ENCODE data around the gene ZNF593.

Gene ZNF593

DNA sequence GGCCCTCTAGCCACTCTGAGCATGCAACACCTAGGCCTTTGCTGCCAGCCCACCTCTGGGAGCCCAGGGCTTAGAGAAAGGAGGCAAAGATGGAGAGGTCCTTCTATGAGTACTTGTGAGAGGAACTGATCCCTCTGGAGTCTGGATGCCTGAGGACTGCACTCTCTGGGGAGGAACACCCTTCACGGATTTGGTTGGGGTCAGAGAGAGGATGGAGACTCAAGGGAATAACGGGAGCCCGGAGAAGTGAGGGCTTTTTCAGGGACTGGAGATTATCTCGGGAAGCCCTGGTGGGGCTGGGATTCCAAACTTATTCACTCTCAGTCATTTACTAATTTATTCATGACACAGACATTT, 532 bp upstream of the ZNF593 start:
- no peak for DNase-seq (ENCODE audit: low spot score)

DNA sequence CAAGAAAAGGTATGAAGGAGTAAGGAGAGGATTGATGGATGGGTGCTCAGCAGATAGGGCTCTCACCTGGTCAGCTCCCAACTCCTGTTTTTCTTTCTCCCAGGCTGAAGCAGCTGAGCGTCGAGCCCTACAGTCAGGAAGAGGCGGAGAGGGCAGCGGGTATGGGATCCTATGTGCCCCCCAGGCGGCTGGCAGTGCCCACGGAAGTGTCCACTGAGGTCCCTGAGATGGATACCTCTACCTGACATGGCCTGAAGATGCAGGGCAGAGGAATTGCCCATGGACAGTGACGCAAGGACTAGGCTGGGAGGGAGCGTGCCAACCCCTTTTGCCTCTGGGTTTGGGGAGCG, 739 bp downstream of the ZNF593 start:
- DNase-seq (ENCODE audit: low spot score) = no peak

DNA sequence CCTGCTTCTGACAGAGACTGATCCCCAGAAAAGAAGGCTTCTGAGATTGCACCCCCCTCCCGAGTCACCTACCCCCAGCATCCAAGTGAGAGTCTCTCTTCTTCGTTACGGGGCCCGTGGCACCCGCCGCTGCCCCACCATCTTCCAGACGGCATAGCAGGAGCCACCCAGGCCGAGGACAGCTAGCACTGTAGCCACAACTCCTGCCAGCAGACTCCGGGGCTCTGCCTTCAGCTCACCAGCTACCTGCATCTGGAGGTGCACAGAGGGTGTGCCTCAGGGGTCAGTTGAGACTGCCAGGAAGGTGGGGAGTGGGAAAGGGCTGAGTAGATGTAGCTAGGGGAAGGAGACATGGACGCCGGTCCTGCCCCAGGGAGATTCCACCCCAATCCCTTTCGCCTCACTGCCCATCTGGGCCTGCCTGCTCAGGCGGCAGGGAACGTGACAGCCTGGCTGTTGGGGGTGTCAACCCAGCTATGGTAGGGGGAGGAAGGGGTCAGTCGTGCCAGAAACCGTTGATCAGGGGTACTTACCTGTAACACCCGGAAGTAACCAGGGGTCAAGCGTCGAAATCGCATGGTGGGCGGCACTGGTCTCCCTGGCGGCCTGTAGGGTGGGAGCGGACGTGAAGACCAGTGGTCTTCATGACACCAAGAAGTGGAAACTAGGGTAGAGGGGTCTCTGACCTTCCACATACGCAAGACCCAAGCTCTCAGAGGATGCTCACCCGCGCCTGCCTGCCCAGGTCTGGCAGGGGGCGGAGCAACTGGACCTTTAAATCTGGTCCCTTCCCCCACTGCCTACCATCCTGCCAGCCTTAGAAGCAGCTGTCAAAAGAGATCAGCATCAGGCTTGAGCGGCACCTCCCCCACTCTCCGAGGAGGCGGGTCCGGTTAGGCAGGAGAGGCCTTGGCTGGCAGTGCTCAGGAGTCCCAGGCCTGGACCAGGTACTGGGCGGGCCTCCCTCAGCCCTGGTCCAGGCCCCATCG, 1.7 kb downstream of the ZNF593 start, which contains the start of gene ZNF593OS:
ZNF593OS (minus strand) TSS at position 749 of the 989 bp plus-strand sequence; CDS start at position 578, 171 bp downstream.
- no peak for DNase-seq (ENCODE audit: low spot score)

DNA sequence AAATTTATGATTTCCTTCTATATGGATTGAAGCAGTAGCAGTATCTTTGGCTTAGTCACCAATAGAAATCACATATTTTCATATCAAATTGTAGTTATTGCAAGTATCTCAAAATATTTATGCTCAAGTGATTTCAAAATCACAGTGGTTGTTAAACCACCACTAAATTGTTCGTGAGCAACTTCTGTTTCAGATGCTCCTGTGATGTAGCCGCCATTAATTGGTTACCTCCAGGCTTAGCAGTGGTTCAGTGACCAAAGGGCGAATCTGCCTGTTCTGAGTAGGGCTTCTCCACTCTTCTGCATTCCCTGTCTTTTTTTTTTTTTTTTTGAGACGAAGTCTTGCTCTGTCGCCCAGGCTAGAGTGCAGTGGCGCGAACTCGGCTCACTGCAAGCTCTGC, 5.6 kb downstream of the ZNF593 start:
- no peak for DNase-seq (ENCODE audit: low spot score)

DNA sequence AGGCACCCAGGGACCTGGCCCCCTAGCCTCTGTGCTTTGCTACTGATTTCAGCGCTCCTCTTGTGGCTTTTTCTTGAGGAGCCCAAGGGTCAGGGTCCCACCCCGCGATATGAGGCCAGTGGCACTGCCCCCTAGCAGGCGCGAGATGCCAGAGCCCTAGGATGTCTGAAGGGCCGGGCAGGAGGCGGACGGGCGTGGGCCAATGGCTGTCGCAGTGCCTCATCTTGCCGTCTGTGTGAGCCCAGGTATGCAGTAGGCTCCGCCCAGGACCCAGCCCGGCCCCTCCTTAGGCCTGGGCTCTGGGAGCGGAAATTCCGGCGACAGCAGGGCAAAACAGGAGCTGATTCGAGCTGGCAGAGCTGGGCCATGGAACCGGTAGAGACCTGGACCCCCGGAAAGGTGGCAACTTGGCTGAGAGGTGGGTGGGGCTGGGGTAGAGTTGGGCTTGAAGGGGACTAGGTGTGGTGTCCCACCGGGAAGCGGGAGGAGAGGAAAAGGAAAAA, 7.5 kb downstream of the ZNF593 start, which contains the start of gene CNKSR1:
CNKSR1 (plus strand) TSS at position 310 of the 503 bp plus-strand sequence; CDS start at position 367, 57 bp downstream.
- DNase-seq (ENCODE audit: low spot score) = no peak

DNA sequence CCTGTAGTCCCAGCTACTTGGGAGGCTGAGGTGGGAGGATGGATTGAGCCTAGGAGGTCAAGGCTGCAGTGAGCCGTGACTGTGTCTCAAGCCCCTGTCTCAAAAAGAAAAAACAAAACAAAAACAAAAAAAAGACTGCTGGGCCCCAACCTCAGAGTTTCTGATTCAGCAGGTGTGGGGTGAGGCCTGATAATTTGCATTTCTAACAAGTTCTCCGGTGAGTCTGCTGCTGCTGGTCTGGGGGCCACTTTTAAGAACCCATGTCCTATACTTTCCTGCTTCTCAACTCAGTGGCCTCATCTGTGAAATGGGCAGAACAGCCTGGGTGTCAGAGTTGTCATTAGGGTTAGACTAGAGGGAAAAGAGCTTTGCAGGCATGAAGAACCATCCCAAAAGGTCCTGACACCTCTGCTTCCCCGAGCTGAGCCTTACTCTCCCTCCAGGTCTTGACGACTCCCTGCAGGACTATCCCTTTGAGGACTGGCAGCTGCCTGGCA, 10.3 kb downstream of the ZNF593 start:
- DNase-seq (ENCODE audit: low spot score) = no peak

DNA sequence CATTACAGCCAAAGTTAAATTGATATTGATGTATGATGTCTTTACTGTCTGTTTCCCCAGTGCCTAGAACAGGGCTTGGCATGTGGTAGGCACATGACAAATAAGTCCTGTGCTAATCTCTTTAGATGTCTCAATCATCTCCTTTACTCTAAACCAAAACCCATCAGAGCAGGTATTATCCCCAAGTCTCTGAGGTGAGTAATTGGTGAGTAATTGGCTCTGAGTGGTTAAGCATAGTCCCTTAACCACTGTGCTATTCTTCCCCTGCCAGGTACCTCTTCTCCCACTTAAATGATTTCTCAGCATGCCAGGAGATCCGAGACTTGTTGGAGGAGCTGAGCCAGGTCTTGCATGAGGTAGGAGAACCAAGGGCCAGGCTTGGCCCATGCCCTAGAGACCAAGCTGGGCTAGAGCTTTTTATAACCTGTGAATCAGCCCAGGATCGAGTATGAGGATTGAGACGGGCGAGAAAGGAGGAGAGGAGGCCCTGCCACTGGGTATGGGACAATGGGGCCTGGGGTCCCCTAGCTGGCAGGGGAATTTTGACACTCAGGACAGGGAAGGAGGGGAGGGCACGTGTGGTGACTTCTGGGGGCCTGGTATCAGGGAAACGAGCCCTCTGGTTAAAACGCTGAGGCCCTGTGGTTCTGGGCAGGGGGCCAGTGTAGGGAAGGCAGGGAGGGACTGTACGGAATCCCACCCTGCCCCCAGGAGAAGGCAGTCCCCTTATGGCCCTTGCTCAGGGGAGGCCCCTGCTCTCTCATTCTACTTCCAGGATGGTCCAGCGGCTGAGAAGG, 12.1 kb downstream of the ZNF593 start:
- DNase-seq (ENCODE audit: low spot score) = no peak

DNA sequence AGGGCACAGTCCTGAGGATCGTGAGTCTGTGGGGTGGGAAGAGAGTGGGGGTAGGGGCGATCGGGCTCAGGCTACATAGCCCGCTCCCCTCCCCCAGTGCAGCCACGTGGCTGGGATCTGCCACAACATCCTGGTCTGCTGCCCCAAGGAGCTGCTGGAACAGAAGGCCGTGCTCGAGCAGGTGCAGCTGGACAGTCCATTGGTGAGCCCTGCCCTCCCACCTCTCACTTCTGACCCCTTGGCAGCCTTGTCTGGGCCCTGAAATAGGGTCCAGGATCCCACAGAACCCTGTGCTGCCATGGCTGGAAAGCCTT, 12.6 kb downstream of the ZNF593 start:
- no peak for DNase-seq (ENCODE audit: low spot score)

DNA sequence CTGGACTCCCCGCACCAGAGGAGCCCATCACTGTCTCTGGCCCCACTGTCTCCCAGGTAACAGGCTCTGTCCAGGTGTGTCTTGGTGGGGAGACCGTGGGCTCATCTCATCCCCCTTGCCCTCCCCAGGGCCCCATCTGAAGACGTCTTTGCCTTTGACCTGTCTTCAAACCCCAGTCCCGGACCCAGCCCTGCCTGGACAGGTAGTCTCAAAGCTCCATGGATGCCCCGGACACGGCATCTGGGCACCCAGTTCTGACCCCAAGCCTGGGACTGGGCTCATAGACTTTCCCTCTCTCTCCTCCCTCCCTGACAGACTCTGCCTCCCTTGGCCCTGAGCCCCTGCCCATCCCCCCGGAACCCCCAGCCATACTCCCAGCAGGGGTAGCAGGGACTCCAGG, 14.4 kb downstream of the ZNF593 start:
- DNase-seq (ENCODE audit: low spot score) = no peak

DNA sequence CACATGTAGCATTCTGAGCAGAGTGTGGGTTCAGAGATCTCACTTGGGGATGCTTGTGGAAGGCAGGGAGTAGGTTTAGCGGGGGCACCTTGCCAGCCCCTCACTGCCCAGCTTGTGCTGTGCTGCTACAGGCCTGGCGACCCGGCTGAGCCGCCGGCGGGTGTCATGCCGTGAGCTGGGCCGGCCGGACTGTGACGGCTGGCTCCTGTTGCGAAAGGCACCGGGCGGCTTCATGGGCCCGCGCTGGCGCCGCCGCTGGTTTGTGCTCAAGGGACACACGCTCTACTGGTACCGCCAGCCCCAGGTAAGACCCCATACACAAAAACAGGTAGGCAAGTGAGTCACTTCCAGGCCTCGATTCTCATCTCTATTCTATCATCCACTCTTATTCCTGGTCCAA, 15.2 kb downstream of the ZNF593 start:
- DNase-seq (ENCODE audit: low spot score) = no peak

DNA sequence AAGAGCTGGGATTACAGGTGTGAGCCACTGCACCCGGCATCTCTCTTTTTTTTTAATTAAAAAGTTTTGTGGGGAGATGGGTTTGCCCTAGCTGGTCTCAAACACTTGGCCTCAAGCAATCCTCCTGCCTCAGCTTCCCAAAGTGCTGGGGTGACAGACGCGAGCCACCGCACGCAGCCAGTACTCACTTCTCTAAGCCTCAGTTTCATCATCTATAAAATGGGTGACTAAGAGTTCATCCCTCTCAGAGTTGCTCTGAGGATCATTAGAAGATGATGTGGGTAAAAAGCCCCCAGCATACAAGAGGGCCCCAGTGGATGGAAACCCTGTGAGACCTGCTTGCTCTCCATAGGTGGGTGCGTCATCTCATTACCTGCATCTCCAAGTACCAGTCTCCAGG, 18.2 kb downstream of the ZNF593 start:
- DNase-seq (ENCODE audit: low spot score) = no peak

DNA sequence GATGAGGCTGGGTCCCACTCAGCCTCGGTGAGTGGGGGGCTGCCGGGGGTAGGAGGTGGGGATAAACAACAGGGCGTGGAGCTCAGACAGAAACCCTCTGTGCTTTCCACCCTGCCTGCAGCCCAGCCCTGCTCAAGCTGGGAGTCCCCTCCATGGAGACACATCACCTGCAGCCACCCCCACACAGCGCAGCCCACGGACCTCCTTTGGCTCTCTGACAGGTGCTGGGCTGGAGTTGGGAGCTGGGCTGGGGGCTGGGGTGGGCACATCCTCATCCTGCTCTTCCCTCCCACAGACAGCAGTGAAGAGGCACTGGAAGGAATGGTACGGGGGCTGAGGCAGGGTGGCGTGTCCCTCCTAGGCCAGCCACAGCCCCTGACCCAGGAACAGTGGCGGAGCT, 18.8 kb downstream of the ZNF593 start:
- no peak for DNase-seq (ENCODE audit: low spot score)

DNA sequence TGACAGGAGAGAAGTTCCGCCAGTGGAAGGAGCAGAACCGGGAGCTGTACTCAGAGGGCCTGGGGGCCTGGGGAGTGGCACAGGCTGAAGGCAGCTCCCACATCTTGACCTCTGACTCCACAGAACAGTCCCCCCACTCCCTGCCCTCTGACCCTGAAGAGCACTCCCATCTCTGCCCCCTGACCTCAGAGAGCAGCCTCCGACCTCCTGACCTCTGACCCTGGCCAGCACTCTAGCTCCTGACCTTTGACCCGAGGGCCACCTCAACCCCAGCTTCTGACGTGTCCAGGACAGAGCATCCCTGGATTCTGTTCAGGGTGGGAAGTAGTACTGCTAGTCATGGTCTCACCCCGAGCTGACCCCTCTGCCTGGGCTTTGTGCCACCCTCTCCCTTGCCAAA, 19.6 kb downstream of the ZNF593 start:
- no peak for DNase-seq (ENCODE audit: low spot score)

DNA sequence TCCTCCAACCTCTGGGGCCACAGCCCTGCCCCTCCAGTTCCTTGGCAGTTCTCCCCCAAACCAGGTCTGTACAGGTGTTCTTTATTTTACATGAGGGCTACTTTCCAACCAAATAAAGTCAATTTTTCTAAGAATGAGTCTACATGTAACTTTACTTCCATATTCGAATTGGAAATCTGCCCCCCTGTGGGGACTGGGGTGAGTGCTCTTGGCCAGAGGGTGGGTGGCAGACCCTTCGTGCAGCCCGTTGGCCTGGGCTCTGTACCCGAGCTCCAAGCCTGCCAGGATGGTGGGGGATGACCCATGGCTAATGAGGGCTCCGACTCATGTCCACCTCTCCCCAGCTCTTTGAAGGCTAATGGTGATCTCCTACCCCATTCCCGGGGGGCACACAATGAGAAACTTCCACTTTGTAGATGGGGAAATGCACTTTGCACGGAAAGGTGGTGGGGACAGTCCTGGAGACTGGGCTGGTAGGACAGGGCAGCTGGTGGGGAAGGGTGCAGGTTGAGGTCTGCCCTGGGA, 20.1 kb downstream of the ZNF593 start:
- DNase-seq (ENCODE audit: low spot score) = no peak

DNA sequence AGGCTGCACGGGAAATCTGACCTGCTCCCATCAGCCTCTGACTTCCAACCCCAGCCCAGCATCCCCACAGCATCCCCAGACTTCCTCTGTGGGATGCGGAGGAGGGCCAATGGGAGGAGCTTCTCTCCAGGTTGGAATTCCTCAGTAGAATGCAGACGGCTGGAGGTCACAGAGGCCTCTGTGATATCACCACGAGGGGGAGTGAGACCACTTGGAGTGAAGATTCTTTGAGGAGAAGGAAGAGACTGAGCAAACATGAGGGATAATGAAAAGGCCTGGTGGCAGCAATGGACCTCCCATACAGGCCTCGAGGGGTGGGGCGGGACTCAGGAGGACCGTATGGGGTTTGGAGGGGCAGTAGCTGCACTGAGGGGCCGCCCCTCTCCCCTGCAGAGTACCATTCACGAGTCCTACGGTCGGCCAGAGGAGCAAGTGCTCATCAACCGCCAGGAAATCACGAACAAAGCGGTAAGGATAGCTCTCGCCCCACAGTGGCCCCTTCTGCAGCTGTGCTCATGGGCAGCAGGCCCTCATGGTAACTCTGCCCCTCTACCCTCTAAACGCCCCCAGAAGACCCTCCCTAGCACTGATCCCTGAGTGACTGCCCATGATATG, 20.8 kb downstream of the ZNF593 start, which contains the start of gene CATSPER4:
CATSPER4 (plus strand) TSS at position 230 of the 615 bp plus-strand sequence; CDS start at position 256, 26 bp downstream.
- no peak for DNase-seq (ENCODE audit: low spot score)

DNA sequence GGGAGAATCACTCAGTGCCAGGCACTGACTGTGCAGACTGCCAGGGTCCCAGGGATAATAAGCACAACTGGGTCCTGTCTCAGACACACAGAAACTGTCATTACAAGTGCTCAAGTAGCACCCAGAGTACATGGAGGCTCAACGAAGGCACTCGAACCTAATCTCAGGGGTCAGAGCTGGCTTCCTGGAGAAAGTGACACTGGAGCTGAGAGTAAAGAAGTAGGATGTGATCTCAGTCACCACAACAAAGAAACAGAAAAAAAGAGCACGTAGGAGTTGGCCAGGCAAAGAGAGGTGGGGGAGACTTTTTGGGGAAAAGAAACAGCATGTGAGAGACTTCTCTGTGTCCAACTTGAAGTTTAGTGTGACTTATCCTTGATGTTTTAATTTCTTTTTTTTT, 22.0 kb downstream of the ZNF593 start:
- DNase-seq (ENCODE audit: low spot score) = no peak

DNA sequence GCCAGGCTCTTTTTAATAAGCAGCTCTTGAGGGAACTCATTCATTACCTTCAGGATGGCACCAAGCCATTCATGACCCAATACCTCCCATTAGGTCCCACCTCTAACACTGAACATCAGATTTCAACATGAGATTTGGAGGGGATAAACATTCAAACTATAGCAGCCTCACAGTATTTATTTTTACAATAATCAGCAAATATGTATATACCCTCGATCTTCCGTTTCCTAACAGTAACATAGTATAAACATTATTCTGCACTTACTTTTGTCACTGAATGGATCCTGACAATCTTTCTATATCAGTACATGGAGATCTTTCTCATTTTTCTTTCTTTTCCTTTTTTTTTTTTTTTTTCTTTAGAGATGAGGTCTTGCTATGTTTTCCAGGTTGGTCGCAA, 26.1 kb downstream of the ZNF593 start:
- DNase-seq (ENCODE audit: low spot score) = no peak

DNA sequence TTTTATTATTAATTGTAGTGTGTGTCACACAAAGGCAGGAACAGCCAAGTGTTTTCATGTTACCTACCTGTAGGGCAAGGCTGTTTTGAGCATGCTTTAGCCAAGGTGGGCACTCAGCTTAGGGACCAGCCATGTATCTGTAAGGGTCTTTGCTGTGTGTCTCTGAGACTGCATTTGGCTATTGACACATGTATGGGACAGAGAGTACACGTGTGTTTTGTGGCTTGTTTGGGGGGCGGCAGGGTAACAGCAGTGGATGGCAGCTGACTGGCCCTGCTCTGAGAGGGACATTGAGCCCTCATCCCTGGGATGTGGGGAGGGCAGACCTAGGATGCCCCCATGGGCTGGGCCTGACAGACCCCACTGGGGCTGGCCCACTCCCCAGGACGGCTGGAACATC, 27.6 kb downstream of the ZNF593 start:
- no peak for DNase-seq (ENCODE audit: low spot score)

DNA sequence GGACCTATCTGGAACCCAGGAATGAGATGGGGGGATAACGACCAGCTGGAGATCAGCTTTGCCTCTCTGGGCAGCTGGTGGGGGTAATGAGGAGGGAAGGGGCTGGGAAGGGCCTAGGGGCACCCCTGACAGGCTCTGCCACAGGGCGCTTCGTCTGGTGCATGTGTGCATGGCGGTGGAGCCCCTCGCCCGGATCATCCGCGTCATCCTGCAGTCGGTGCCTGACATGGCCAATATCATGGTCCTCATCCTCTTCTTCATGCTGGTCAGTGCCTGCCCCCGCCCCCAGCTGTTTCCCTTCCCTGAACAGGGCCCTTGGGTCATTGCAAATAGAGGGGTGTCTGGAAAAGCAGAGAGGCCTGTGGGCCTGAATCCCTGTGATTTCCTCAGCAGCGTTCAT, 28.1 kb downstream of the ZNF593 start:
- DNase-seq (ENCODE audit: low spot score) = no peak

DNA sequence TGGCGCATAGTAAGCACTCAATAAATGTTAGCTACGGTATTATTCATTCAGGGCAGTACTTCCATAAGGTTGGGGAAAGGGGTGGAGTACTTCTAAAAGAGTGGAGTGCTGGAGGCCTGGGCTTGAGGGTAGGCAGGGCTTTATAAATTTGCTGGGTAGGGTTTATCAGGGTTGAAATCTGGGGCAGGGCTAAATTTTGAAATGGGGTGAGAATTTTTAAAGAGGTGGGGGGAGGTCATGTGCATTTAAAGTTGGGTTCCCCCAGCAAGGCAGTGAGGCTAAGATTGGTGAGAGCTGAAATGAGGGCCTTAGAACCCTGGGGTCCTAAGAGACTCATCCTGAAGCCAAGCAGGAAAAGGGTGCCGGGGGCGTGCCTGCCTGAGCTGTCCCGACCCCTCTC, 30.7 kb downstream of the ZNF593 start:
- DNase-seq (ENCODE audit: low spot score) = no peak

DNA sequence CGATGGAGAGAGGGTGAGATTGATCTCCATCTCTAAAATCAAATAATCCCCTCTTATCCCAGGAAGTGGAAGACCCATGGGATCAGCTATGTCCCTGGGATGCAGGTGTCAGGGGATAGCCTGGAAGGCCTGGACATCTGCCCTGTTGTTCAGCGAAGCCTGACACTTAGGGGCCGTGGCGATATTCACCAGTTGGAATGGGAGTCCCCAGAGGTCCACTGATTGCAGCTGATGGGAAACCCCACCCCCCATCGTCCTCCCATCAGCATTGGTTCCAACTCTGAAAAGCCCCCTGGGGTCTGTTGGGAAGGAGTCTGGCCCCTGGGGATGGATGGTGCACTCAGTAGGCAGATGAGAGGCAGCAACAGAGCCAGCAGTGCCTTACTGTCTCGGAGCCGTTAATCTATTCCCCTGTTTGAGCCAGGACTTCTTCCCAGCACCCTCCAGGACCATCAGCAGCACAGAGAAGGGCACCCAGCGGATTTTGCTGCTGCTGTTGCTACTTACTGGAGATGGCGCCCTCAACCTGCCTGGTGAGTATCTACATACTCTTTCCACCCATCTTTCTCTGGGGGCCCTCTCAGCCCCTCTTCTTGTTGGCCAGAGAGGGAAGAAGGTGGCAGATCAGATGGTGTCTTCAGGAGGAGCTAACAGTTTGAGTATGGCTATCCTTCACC, 34.1 kb downstream of the ZNF593 start:
- no peak for DNase-seq (ENCODE audit: low spot score)
